Endothelial cell of umbilical vein (primary cell): Measurements from ENCODE around the gene LAMA5. TPM values are rescaled to one million over a fixed set of nuclear protein-coding genes. Genes with fewer than 3 reads are reported as not detected.

Experiments used
- BruUV-seq: library from RNA; stranded (reverse); fragments of 400-500 nt; replicated peaks from 2 replicates; lab custom pipeline; 2021; lab: Mats Ljungman, UMichigan
- CTCF ChIA-PET: fragments of 300-600, 350-600 bp; sonication (Branson Sonifier 250); formaldehyde crosslinking; loops from one replicate; lab custom pipeline; 2021; ENCODE audit warnings: antibody characterized with exemption, inconsistent platforms; lab: Charles Lee
- POLR2A ChIA-PET: fragments of 300-600, 350-600 bp; sonication (Branson Sonifier 250); formaldehyde crosslinking; loops from one replicate; lab custom pipeline; 2021; ENCODE audit warnings: antibody characterized with exemption, inconsistent platforms; lab: Charles Lee
- DNase-seq: peaks from one replicate; pipeline ENCODE4 v3.0.0-alpha.2; 2011; ENCODE audit warnings: low read depth, low spot score
- FAIRE-seq: peaks from 2 replicates; lab custom pipeline; 2011; peaks lifted over from hg19 to GRCh38; lab: Jason Lieb, UNC
- H2AFZ ChIP-seq: 2 replicates; pipeline ENCODE4 v1.6.0; 2012; ENCODE audit warnings: low read depth, low read length, control low read depth, inconsistent platforms
- H3K27ac ChIP-seq: 2 replicates; pipeline ENCODE4 v1.5.1; 2011; ENCODE audit warnings: low read depth, mild to moderate bottlenecking, control low read depth, low read length, moderate library complexity; ENCODE audit not compliant: insufficient read depth
- H3K27me3 ChIP-seq, 2 experiments: 2 replicates each; pipeline versions ENCODE4 v1.6.0 to v1.6.1; 2011; ENCODE audit warnings: low read length in 2 of 2, mixed read lengths in 1 of 2; ENCODE audit not compliant: control insufficient read depth in 2 of 2, insufficient read depth in 2 of 2
- H3K36me3 ChIP-seq, 2 experiments: 2 replicates in 1 of 2; 3 replicates in 1 of 2; pipeline ENCODE4 v1.5.1; 2011; ENCODE audit warnings: low read length in 2 of 2, mild to moderate bottlenecking in 1 of 2, moderate library complexity in 1 of 2; ENCODE audit not compliant: control insufficient read depth in 2 of 2, insufficient read depth in 2 of 2; ENCODE audit errors: extremely low read depth in 1 of 2
- H3K4me1 ChIP-seq: 3 replicates; pipeline ENCODE4 v1.5.1; 2011; ENCODE audit warnings: mild to moderate bottlenecking, low read length; ENCODE audit not compliant: control insufficient read depth, insufficient read depth; ENCODE audit errors: extremely low read depth
- H3K4me2 ChIP-seq: 2 replicates; pipeline ENCODE4 v1.6.1; 2011; ENCODE audit warnings: low read length, control low read depth, mixed read lengths; ENCODE audit not compliant: insufficient read depth
- H3K4me3 ChIP-seq, 3 experiments: fragments of 200-600 bp in 1 of 3; sonication (generic), shearing (Covaris generic) in 1 of 3; replicated peaks in 1 of 3; 2 replicates each; pipeline ENCODE4 v1.5.1; 2011 to 2016; ENCODE audit warnings: control low read depth in 3 of 3, low read length in 3 of 3, mild to moderate bottlenecking in 2 of 3, inconsistent platforms in 1 of 3, low read depth in 1 of 3, moderate library complexity in 1 of 3; ENCODE audit not compliant: insufficient read depth in 1 of 3
- H3K79me2 ChIP-seq: 2 replicates; pipeline ENCODE4 v1.6.0; 2012; ENCODE audit warnings: low read length, inconsistent platforms; ENCODE audit not compliant: control insufficient read depth, insufficient read depth
- H3K9ac ChIP-seq: replicated peaks from 2 replicates; pipeline ENCODE3; 2011; ENCODE audit warnings: low read length, control low read depth; ENCODE audit not compliant: insufficient read depth; ENCODE audit errors: extremely low read depth
- H3K9me1 ChIP-seq: replicated peaks from 3 replicates; pipeline ENCODE4 v1.6.0; 2011; ENCODE audit warnings: mild to moderate bottlenecking, low read length; ENCODE audit not compliant: control insufficient read depth, insufficient read depth; ENCODE audit errors: extremely low read depth
- H3K9me3 ChIP-seq: replicated peaks from 2 replicates; pipeline ENCODE4 v1.5.1; 2012; ENCODE audit warnings: low read length, inconsistent platforms; ENCODE audit not compliant: control insufficient read depth, insufficient read depth
- H4K20me1 ChIP-seq: replicated peaks from 2 replicates; pipeline ENCODE3; 2011; ENCODE audit warnings: mild to moderate bottlenecking, low read length; ENCODE audit not compliant: control insufficient read depth, insufficient read depth; ENCODE audit errors: extremely low read depth
- CTCF ChIP-seq, 2 donors: IDR thresholded peaks; 1 replicate in 1 of 2; 2 replicates in 1 of 2; pipeline ENCODE4 v1.5.1; 2011; ENCODE audit warnings: low read length in 2 of 2, mild to moderate bottlenecking in 2 of 2, moderate library complexity in 2 of 2, control low read depth in 1 of 2, inconsistent platforms in 1 of 2, low read depth in 1 of 2; ENCODE audit not compliant: insufficient read depth in 1 of 2; ENCODE audit errors: extremely low read depth in 1 of 2
- EZH2 ChIP-seq: IDR thresholded peaks from 2 replicates; pipeline ENCODE4 v1.6.1; 2012; ENCODE audit warnings: borderline replicate concordance, low read depth, mild to moderate bottlenecking, moderate library complexity, low read length, inconsistent platforms; ENCODE audit not compliant: severe bottlenecking
- FOS ChIP-seq: IDR thresholded peaks from 2 replicates; pipeline ENCODE4 v1.6.1; 2011; ENCODE audit warnings: mild to moderate bottlenecking, low read length, moderate library complexity, borderline replicate concordance; ENCODE audit not compliant: insufficient read depth
- GATA2 ChIP-seq: IDR thresholded peaks from 2 replicates; pipeline ENCODE4 v1.7.0; 2011; ENCODE audit warnings: low read depth, mild to moderate bottlenecking, moderate library complexity, mixed read lengths, low read length; ENCODE audit not compliant: insufficient read length, insufficient read depth
- JUN ChIP-seq: IDR thresholded peaks from 2 replicates; pipeline ENCODE4 v1.6.1; 2011; ENCODE audit warnings: borderline replicate concordance, low read depth; ENCODE audit not compliant: insufficient read length, insufficient read depth
- MAX ChIP-seq: IDR thresholded peaks from 2 replicates; pipeline ENCODE4 v1.6.1; 2011; ENCODE audit not compliant: insufficient read depth, insufficient read length
- MYC ChIP-seq: IDR thresholded peaks from one replicate; pipeline ENCODE4 v1.6.1; 2011; ENCODE audit warnings: mild to moderate bottlenecking, low read depth, low read length
- POLR2A ChIP-seq: IDR thresholded peaks from 2 replicates; pipeline ENCODE4 v1.6.1; 2012; ENCODE audit warnings: low read depth, mild to moderate bottlenecking, control low read depth, low read length
- POLR2AphosphoS5 ChIP-seq: IDR thresholded peaks from 2 replicates; pipeline ENCODE4 v1.6.1; 2012; ENCODE audit warnings: low read depth, mild to moderate bottlenecking, control low read depth, low read length, moderate library complexity; ENCODE audit not compliant: insufficient read depth
- dilution Hi-C: fragments of 300-500 bp; cut with MboI; formaldehyde crosslinking; loops from one replicate; pipeline ENCODE4 v1.15.0; 2019; ENCODE audit warnings: low sequenced_read_pairs; ENCODE audit not compliant: extremely low pct_ligation_motif_present
- intact Hi-C: fragments of 100-400 bp; cut with micrococcal nuclease; formaldehyde crosslinking; loops from one replicate; pipeline ENCODE4 v1.10.0; 2022
- polyA plus RNA-seq, 4 experiments: library from polyadenylated mRNA; depleted of rRNA in 3 of 4; stranded (reverse) in 3 of 4; unstranded in 1 of 4; fragments of >200 nt; gene quantifications; 2 replicates each; pipeline versions ENCODE4 v1.2.1 to v1.2.3, GENCODE V29; 2011 to 2012; ENCODE audit warnings: missing spikeins in 1 of 4
- total RNA-seq: library from RNA; stranded (reverse); gene quantifications from 2 replicates; pipeline ENCODE4 v1.2.3, GENCODE V29; 2021

LAMA5 gene
- total and polyA plus RNA-seq, 2 donors (not counting 3 experiments of a cell fraction or from before 2014, with no cell fraction given) = 24.0 to 145 TPM

- CTCF ChIA-PET = interaction anchor here (2.2 kb wide), 1 partner anchor 98 kb away, joined by 10 read pairs; no protein-coding TSS in a partner anchor
- H3K27me3 ChIP-seq = no peaks in the 10 kb centered on the region
- no peak overlapping the region for H3K4me2 ChIP-seq
- H3K4me1 ChIP-seq = peaks cover 19% of the 10 kb centered on the region
- H3K36me3 ChIP-seq = peaks cover 5 to 33% of the 10 kb centered on the region in 2 experiments
- no peaks in the 10 kb centered on the region for H3K9me1 ChIP-seq
- BruUV-seq = no TSS peak
- TF ChIP-seq MYC (no peak), POLR2A (no peak)
- no peak overlapping the region for H2AFZ ChIP-seq
- no peaks in the 10 kb centered on the region for H4K20me1 ChIP-seq
- DNase-seq (no peak), FAIRE-seq (no peak)
- H3K4me3 ChIP-seq = no peak overlapping the region
- H3K9me3 ChIP-seq = no peaks in the 10 kb centered on the region
- H3K79me2 ChIP-seq = no peaks in the 10 kb centered on the region
- no peak overlapping the region for H3K9ac ChIP-seq
- POLR2A ChIA-PET = no interaction called here
- intact Hi-C loops = loop anchor here (2.0 kb wide), 1 partner anchor 46 kb away; the partner anchor contains the start of gene OSBPL2
- dilution Hi-C loops = no loop called here
- peak overlapping the region; percentile 91 for H3K27ac ChIP-seq
Observed at GRCh38 chr20:62284448-62284847, 82.7 kb downstream of the LAMA5 start.

GRCh38 chr20:62282877-62283503, 84.1 kb downstream of the LAMA5 start:
- H3K27me3 ChIP-seq = no peaks in the 10 kb centered on the region
- H3K4me1 ChIP-seq = peaks cover 19% of the 10 kb centered on the region
- H3K9me3 ChIP-seq = no peaks in the 10 kb centered on the region
- no peaks in the 10 kb centered on the region for H3K9me1 ChIP-seq
- no TSS peak for BruUV-seq
- CTCF ChIA-PET = no interaction called here
- FAIRE-seq = no peak
- H2AFZ ChIP-seq = no peak overlapping the region
- intact Hi-C loops = no loop called here
- H3K36me3 ChIP-seq = peaks cover 5 to 27% of the 10 kb centered on the region in 2 experiments
- H3K79me2 ChIP-seq = no peaks in the 10 kb centered on the region
- H3K4me3 ChIP-seq = no peak overlapping the region
- no peak overlapping the region for H3K4me2 ChIP-seq
- TF ChIP-seq CTCF (IDR thresholded peaks at IDR 0.05; ENCODE audit: extremely low read depth in 1 of 2, insufficient read depth in 1 of 2, low read depth in 1 of 2, low read length in 2 of 2) (no peak), JUN (no peak), MAX (no peak), FOS (no peak), MYC (no peak), GATA2 (no peak), EZH2 (no peak), POLR2AphosphoS5 (no peak), POLR2A (no peak)
- POLR2A ChIA-PET = no interaction called here
- no peak overlapping the region for H3K9ac ChIP-seq
- no peak for DNase-seq
- H3K27ac ChIP-seq = no peak overlapping the region
- dilution Hi-C loops = no loop called here
- no peaks in the 10 kb centered on the region for H4K20me1 ChIP-seq
